Astrocyte (in vitro differentiated cells and primary cell): ENCODE results near the gene C11orf42.

Experiments used
- CTCF ChIP-seq: IDR thresholded peaks from 2 replicates; pipeline ENCODE4 v1.5.1; 2011; ENCODE audit warnings: low read depth, mild to moderate bottlenecking, inconsistent platforms, low read length, moderate library complexity; ENCODE audit not compliant: insufficient read depth
- EZH2 ChIP-seq: IDR thresholded peaks from 2 replicates; pipeline ENCODE4 v1.6.1; 2012; ENCODE audit warnings: mild to moderate bottlenecking, low read length, inconsistent platforms; ENCODE audit not compliant: insufficient read depth

- no peak for TF ChIP-seq CTCF
- no peak for TF ChIP-seq EZH2
Observed at GRCh38 chr11:6210274-6210955, 5.1 kb downstream of the C11orf42 start.
